SU-DHL-6 (cell line): Measurements from ENCODE around the gene SLC24A3.

ENCODE experiments used
- H2AFZ ChIP-seq: fragments of 200-600 bp; sonication (generic); 2 replicates; pipeline ENCODE4 v1.6.1; 2014; ENCODE audit warnings: low read depth, mild to moderate bottlenecking, moderate library complexity, mixed read lengths, antibody characterized with exemption, low read length; ENCODE audit not compliant: severe bottlenecking
- H3F3A ChIP-seq: fragments of 200-600 bp; shearing (Covaris generic); 2 replicates; pipeline ENCODE4 v1.6.0; 2016; ENCODE audit warnings: antibody characterized with exemption, mild to moderate bottlenecking; ENCODE audit not compliant: insufficient read depth
- H3K27ac ChIP-seq: fragments of 200-600 bp; sonication (generic); 2 replicates; pipeline ENCODE4 v1.5.1; 2016; ENCODE audit warnings: low read depth, mild to moderate bottlenecking, low read length, moderate library complexity, mixed read lengths
- H3K27me3 ChIP-seq: fragments of 200-600 bp; sonication (generic), shearing (Covaris generic); 2 replicates; pipeline ENCODE4 v1.6.0; 2014; ENCODE audit warnings: mild to moderate bottlenecking, low read length
- H3K36me3 ChIP-seq: fragments of 200-600 bp; sonication (generic); 2 replicates; pipeline ENCODE4 v1.6.1; 2014; ENCODE audit warnings: mild to moderate bottlenecking, low read length, mixed read lengths
- H3K4me2 ChIP-seq: fragments of 300-600, 200-600 bp; shearing (Covaris generic), sonication (generic); 2 replicates; pipeline ENCODE4 v1.6.0; 2014; ENCODE audit warnings: low read length, low read depth, mild to moderate bottlenecking; ENCODE audit not compliant: poor library complexity, severe bottlenecking
- H3K4me3 ChIP-seq: fragments of 200-600 bp; sonication (generic); 2 replicates; pipeline ENCODE4 v1.5.1; 2014; ENCODE audit warnings: antibody characterized with exemption, low read length, mild to moderate bottlenecking, mixed read lengths; ENCODE audit not compliant: insufficient read depth, poor library complexity, severe bottlenecking
- H3K79me2 ChIP-seq: fragments of 200-600 bp; sonication (generic); 2 replicates; pipeline ENCODE4 v1.6.1; 2014; ENCODE audit warnings: mild to moderate bottlenecking, low read length, moderate library complexity; ENCODE audit not compliant: insufficient read depth
- H3K9ac ChIP-seq: fragments of 200-600 bp; sonication (generic); 2 replicates; pipeline ENCODE4 v1.7.0; 2014; ENCODE audit warnings: mild to moderate bottlenecking, low read length
- H3K9me2 ChIP-seq: fragments of 200-600 bp; sonication (generic); replicated peaks from 2 replicates; pipeline ENCODE4 v1.6.1; 2014; ENCODE audit warnings: low read length; ENCODE audit not compliant: insufficient read depth
- H3K9me3 ChIP-seq: fragments of 200-600 bp; sonication (generic); 2 replicates; pipeline ENCODE4 v1.6.1; 2014; ENCODE audit warnings: low read length, mixed read lengths; ENCODE audit not compliant: insufficient read depth
- H4K20me1 ChIP-seq: fragments of 200-600 bp; sonication (generic); 2 replicates; pipeline ENCODE4 v1.6.1; 2014; ENCODE audit warnings: low read depth, mild to moderate bottlenecking, antibody characterized with exemption, low read length, moderate library complexity, mixed read lengths
- EZH2phosphoT487 ChIP-seq: fragments of 200-600 bp; sonication (generic), shearing (Covaris generic); conservative IDR thresholded peaks from 2 replicates; pipeline ENCODE4 v1.6.1; 2018; ENCODE audit warnings: mild to moderate bottlenecking, antibody characterized with exemption, low read length, moderate library complexity, mixed read lengths
- TF ChIP-seq, protein P1 (sequence below): fragments of 200-600 bp; sonication (generic); IDR thresholded peaks from one replicate; pipeline ENCODE4 v1.5.1; 2017; ENCODE audit warnings: antibody characterized with exemption, mild to moderate bottlenecking, low read length, moderate library complexity; ENCODE audit not compliant: insufficient read depth, poor library complexity, severe bottlenecking

SLC24A3 gene

GRCh38 chr20:19492687-19493336, 280.4 kb downstream of the SLC24A3 start:
- H3F3A ChIP-seq, result no peaks in the 10 kb centered on the region
- H3K27ac ChIP-seq, result no peak overlapping the region
- H3K4me3 ChIP-seq, result no peak overlapping the region
- H3K9me3 ChIP-seq, result no peaks in the 10 kb centered on the region
- H3K79me2 ChIP-seq, result no peaks in the 10 kb centered on the region
- no peaks in the 10 kb centered on the region for H4K20me1 ChIP-seq
- no peaks in the 10 kb centered on the region for H3K9me2 ChIP-seq
- H2AFZ ChIP-seq, result no peak overlapping the region
- no peaks in the 10 kb centered on the region for H3K36me3 ChIP-seq
- H3K4me2 ChIP-seq, result no peak overlapping the region
- TF ChIP-seq, protein P1, sequence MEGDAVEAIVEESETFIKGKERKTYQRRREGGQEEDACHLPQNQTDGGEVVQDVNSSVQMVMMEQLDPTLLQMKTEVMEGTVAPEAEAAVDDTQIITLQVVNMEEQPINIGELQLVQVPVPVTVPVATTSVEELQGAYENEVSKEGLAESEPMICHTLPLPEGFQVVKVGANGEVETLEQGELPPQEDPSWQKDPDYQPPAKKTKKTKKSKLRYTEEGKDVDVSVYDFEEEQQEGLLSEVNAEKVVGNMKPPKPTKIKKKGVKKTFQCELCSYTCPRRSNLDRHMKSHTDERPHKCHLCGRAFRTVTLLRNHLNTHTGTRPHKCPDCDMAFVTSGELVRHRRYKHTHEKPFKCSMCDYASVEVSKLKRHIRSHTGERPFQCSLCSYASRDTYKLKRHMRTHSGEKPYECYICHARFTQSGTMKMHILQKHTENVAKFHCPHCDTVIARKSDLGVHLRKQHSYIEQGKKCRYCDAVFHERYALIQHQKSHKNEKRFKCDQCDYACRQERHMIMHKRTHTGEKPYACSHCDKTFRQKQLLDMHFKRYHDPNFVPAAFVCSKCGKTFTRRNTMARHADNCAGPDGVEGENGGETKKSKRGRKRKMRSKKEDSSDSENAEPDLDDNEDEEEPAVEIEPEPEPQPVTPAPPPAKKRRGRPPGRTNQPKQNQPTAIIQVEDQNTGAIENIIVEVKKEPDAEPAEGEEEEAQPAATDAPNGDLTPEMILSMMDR, result no peak
- TF ChIP-seq EZH2phosphoT487, result no peak
- H3K27me3 ChIP-seq, result no peaks in the 10 kb centered on the region
- no peak overlapping the region for H3K9ac ChIP-seq

GRCh38 chr20:19493794-19494495, 281.5 kb downstream of the SLC24A3 start:
- no peaks in the 10 kb centered on the region for H3K9me3 ChIP-seq
- no peaks in the 10 kb centered on the region for H3F3A ChIP-seq
- H2AFZ ChIP-seq, result no peak overlapping the region
- H3K9me2 ChIP-seq, result no peaks in the 10 kb centered on the region
- no peak overlapping the region for H3K4me3 ChIP-seq
- no peak for TF ChIP-seq EZH2phosphoT487
- no peak overlapping the region for H3K4me2 ChIP-seq
- H4K20me1 ChIP-seq, result no peaks in the 10 kb centered on the region
- H3K27ac ChIP-seq, result no peak overlapping the region
- H3K36me3 ChIP-seq, result no peaks in the 10 kb centered on the region
- H3K27me3 ChIP-seq, result no peaks in the 10 kb centered on the region
- no peaks in the 10 kb centered on the region for H3K79me2 ChIP-seq
- H3K9ac ChIP-seq, result no peak overlapping the region

DNA sequence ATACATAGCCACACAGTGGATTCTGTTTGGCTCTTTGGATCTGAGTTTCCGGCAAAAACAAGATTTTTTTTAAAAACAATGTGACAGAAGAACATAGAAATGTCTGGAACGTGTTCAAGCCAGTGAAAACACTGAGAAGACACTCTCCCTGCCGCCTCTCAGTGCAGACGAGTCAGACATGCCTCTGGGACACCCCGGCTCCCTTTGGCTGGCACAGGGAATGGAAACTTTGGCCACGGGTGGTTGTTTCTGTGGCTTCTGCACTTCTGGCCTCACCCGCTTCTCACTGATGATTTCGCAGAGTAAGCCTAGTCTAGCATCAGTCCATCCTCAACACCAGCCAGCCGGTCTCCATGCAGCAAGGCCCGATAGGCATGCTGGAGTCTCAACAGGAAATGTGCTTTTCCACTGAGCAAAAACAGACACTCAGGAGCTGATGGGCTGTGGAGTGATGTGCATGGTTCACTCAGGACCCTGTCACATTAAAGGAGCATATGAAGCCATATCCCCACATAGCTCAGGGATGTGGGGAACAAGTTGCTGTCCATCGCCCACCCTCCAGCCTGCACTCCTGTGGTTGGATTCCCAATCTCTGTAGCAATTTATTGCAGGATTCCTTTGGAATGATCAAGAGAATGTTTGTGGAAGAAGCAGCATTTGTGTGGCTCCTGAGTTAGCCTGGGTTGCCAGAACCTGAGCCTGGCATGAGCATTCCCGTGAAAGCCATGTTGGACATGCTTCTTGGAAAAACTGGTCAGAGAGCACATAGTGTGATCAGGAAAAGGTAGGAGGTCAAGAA, 283.7 kb downstream of the SLC24A3 start:
- Histone ChIP-seq H3K9me2 (no peaks in the 10 kb centered on the region), H3K27me3 (no peaks in the 10 kb centered on the region), H3K27ac (no peak overlapping the region), H2AFZ (no peak overlapping the region), H3K36me3 (no peaks in the 10 kb centered on the region), H3K79me2 (no peaks in the 10 kb centered on the region), H3K9ac (no peak overlapping the region), H3K4me2 (no peak overlapping the region), H4K20me1 (no peaks in the 10 kb centered on the region), H3K9me3 (no peaks in the 10 kb centered on the region), H3F3A (no peaks in the 10 kb centered on the region), H3K4me3 (no peak overlapping the region)
- TF ChIP-seq, protein P1, result no peak
- no peak for TF ChIP-seq EZH2phosphoT487
